MG63 (cell line): ENCODE results near the gene CFAP119. TPM values are rescaled to one million over a fixed set of nuclear protein-coding genes. Genes with fewer than 3 reads are reported as not detected.
A peak's percentile ranks its signal among the peaks of the same experiment; 100 is the strongest.
"Not testable (repeated sequence)": the region's sequence is repeated elsewhere in the genome, so short reads cannot be mapped to it uniquely, and the experiment has no call there.

Source experiments
- DNase-seq: peaks from one replicate; pipeline ENCODE4 v3.0.0-alpha.2; 2020
- H3K27me3 ChIP-seq: fragments of 250-450 bp; sonication (Bioruptor Pico); 2 replicates; pipeline ENCODE4 v1.5.1; 2020; ENCODE audit warnings: mild to moderate bottlenecking, moderate library complexity
- H3K36me3 ChIP-seq: fragments of 250-450 bp; sonication (Bioruptor Pico); 2 replicates; pipeline ENCODE4 v1.5.1; 2020; ENCODE audit warnings: mild to moderate bottlenecking, moderate library complexity
- H3K4me3 ChIP-seq: fragments of 250-450 bp; sonication (Bioruptor Pico); 2 replicates; pipeline ENCODE4 v1.5.1; 2020; ENCODE audit warnings: mild to moderate bottlenecking, moderate library complexity
- H3K9me3 ChIP-seq: fragments of 250-450 bp; sonication (Bioruptor Pico); 2 replicates; pipeline ENCODE4 v1.5.1; 2020; ENCODE audit warnings: mild to moderate bottlenecking, moderate library complexity
- total RNA-seq: library from RNA; depleted of rRNA; stranded (reverse); fragments of >200 nt; shearing (Covaris generic); gene quantifications from 2 replicates; pipeline ENCODE4 v1.2.3, GENCODE V29; 2014; ENCODE audit warnings: low replicate concordance; rRNA removed

CFAP119 gene
- 4.1 and 9.1 TPM in 2 replicates for total RNA-seq

GRCh38 chr16:30761928-30762902 lies at the start of gene CFAP119, which contains the start of gene RNF40:
Gene CFAP119, minus strand, starts transcription at chr16:30762062. Its CDS starts 314 bp downstream, at chr16:30761748.
Gene RNF40, plus strand, starts transcription at chr16:30762322. Its CDS starts 224 bp downstream, at chr16:30762546.
- peak; percentile 97 for DNase-seq
- Histone ChIP-seq H3K9me3 (no peaks in the 10 kb centered on the region), H3K36me3 (peaks cover 53% of the 10 kb centered on the region), H3K27me3 (no peaks in the 10 kb centered on the region), H3K4me3 (peak within 1 kb of the TSS; percentile 80)

GRCh38 chr16:30809675-30810074 lies 47.8 kb upstream of the CFAP119 start:
- not testable (repeated sequence) for H3K27me3 ChIP-seq, H3K36me3 ChIP-seq, DNase-seq, H3K4me3 ChIP-seq, H3K9me3 ChIP-seq

- not testable (repeated sequence) for DNase-seq, H3K27me3 ChIP-seq, H3K4me3 ChIP-seq, H3K9me3 ChIP-seq, H3K36me3 ChIP-seq
These were observed 47.1 kb upstream of the CFAP119 start for GRCh38 chr16:30808890-30809426.

DNA sequence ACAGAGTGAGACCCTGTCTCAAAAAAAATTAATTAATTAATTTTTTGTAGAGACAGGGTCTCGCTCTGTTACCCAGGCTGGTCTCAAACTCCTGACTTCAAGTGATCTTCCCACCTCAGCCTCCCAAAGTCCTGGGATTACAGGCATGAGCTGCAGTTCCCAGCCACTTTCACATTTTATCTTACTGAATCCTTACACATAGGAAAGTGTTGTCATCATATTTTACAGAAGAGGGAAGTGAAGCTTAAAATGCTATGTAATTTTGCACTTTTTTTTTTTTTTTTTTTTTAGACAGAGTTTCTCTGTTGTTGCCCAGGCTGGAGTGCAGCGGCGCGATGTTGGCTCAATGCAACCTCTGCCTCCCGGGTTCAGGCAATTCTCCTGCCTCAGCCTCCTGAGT lies 46.3 kb upstream of the CFAP119 start:
- Histone ChIP-seq H3K36me3 (no peaks in the 10 kb centered on the region), H3K4me3 (no peak overlapping the region), H3K27me3 (no peaks in the 10 kb centered on the region), H3K9me3 (no peaks in the 10 kb centered on the region)
- DNase-seq, result no peak

DNA sequence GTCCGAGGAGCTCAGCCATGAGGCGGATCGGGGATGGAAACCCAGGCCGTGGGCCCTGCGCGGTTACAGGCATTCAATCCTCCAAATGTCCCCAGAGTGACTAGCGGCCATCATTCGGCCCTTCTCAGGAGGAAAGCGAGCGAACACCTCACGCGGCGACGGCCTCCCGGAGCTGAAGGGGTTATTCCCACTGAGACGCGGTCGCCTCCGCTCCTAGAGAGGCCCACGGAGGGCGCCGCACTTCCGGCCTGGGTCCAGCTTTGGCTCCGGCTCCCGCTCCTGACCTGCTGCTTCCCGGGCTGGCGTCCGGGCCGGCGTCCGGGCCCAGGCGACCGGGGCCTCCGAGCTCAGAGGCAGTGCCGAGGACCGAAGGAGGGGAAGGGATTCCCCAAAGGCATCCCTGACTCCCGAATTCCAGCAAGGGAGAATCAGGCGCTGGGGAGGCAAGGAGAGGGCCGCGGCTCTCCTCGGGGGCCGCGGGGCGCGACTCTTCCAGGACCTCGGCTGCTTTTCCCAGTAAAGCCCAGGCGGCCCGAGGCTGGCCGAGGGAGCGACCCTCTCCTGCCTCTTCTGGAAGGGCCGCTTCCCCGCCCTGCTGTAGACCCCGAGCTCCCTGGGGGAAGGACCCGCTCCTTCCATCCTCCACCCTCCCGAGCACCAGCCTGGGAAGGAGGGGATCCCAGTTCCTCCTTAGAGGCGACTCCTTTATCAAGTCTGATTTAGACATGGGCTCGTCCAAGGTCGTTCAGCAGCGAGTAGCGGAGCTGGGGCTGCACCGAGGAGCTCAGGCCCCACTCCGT lies 43.7 kb upstream of the CFAP119 start:
- H3K27me3 ChIP-seq, result no peaks in the 10 kb centered on the region
- H3K36me3 ChIP-seq, result no peaks in the 10 kb centered on the region
- peak; percentile 91 for DNase-seq
- peak overlapping the region; percentile 72 for H3K4me3 ChIP-seq
- no peaks in the 10 kb centered on the region for H3K9me3 ChIP-seq

- Histone ChIP-seq H3K36me3 (no peaks in the 10 kb centered on the region), H3K27me3 (no peaks in the 10 kb centered on the region), H3K4me3 (peak overlapping the region; percentile 72), H3K9me3 (no peaks in the 10 kb centered on the region)
- peak; percentile 29 for DNase-seq
These were observed 43.2 kb upstream of the CFAP119 start for GRCh38 chr16:30805056-30805369.

GRCh38 chr16:30802936-30803335 lies 41.1 kb upstream of the CFAP119 start:
- Histone ChIP-seq H3K27me3 (no peaks in the 10 kb centered on the region), H3K36me3 (no peaks in the 10 kb centered on the region), H3K4me3 (no peak overlapping the region), H3K9me3 (no peaks in the 10 kb centered on the region)
- DNase-seq, result no peak

GRCh38 chr16:30797670-30798309 lies 35.9 kb upstream of the CFAP119 start:
- no peak for DNase-seq
- Histone ChIP-seq H3K4me3 (no peak overlapping the region), H3K36me3 (no peaks in the 10 kb centered on the region), H3K9me3 (no peaks in the 10 kb centered on the region), H3K27me3 (no peaks in the 10 kb centered on the region)

GRCh38 chr16:30794634-30795033 lies 32.8 kb upstream of the CFAP119 start:
- H3K27me3 ChIP-seq, result no peaks in the 10 kb centered on the region
- no peak overlapping the region for H3K4me3 ChIP-seq
- H3K9me3 ChIP-seq, result no peaks in the 10 kb centered on the region
- no peak for DNase-seq
- H3K36me3 ChIP-seq, result no peaks in the 10 kb centered on the region

- no peaks in the 10 kb centered on the region for H3K36me3 ChIP-seq
- H3K27me3 ChIP-seq, result no peaks in the 10 kb centered on the region
- DNase-seq, result no peak
- H3K4me3 ChIP-seq, result no peak overlapping the region
- no peaks in the 10 kb centered on the region for H3K9me3 ChIP-seq
These were observed 31.7 kb upstream of the CFAP119 start for GRCh38 chr16:30793508-30794069.

DNA sequence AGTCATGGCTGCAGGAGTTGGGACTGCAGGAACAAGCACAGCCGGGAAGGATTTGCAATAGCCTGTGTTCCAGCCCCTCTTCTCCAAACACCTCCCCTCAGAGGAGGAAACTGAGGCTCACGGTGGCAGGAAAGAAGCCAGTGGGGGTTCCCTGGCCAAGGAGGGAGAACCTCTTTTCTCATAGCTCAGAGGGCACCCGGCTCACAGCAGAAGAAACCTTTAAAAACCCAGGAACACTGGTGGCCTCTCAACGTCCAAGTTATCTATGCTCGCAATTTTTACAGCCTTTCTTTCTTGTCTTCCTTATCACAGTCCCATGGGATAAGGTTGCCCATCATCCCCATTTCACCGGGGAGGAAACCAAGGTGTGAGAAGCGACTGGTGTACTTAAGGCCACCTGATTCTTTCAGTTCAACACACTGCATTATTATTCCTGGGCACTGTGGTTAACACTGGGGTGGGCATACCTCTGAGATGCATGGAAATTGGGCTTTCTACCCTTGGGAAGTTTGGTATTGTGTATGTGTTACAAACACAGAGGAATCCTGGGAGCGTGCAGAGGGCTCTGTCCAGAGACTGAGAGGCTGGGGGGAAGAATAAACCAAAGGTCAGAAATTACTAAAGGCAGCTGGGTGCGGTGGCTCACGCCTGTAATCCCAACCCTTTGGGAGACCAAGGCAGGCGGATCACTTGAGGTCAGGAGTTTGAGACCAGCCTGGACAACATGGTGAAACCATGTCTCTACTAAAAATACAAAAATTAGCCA lies 25.9 kb upstream of the CFAP119 start:
- no peaks in the 10 kb centered on the region for H3K27me3 ChIP-seq
- DNase-seq, result no peak
- peaks cover 26% of the 10 kb centered on the region for H3K36me3 ChIP-seq
- peak overlapping the region; percentile 100 for H3K4me3 ChIP-seq
- no peaks in the 10 kb centered on the region for H3K9me3 ChIP-seq

DNA sequence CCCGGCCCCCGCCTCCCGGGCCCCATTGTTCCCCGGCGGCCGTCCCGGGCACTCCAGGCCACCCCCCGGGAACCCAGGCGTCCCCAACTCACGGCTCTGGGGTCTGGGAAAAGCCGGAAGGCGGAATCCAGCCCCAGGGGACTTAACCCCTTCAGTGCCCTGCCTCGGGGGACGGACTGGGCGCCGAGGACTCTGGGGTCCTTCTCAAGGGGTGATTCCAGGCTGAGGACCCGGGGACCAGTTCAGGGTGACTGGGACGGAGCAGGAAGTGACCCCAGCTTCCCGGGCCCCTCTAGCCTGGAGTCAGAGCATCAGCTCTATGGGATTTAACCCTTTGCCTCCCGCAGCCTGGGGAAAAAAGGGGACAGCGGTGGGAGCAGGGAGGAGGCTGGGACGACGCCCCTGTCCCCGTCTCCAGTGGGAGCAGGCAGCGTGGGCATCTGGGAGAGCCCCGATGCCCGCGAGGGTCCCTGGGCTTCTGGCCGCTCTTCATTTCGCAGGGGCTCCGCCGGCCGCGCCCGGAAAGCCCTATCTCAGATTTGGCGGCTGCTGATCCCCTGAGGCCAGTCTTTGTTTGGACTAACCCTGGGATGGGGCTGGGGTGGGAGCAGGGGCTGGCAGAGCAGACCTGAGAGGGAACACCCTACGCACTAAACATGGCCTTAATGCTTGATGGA lies 25.2 kb upstream of the CFAP119 start, which contains the start of gene ZNF629:
ZNF629 (minus strand) TSS at position 270 of the 677 bp plus-strand sequence. CDS start 2,723 bp downstream, outside the sequence.
- peak within 1 kb of the TSS; percentile 100 for H3K4me3 ChIP-seq
- no peaks in the 10 kb centered on the region for H3K27me3 ChIP-seq
- peaks cover 33% of the 10 kb centered on the region for H3K36me3 ChIP-seq
- no peaks in the 10 kb centered on the region for H3K9me3 ChIP-seq
- peak; percentile 72 for DNase-seq

GRCh38 chr16:30786115-30786935 lies 24.5 kb upstream of the CFAP119 start:
- H3K36me3 ChIP-seq, result peaks cover 41% of the 10 kb centered on the region
- DNase-seq, result peak; percentile 74
- no peaks in the 10 kb centered on the region for H3K27me3 ChIP-seq
- H3K9me3 ChIP-seq, result no peaks in the 10 kb centered on the region
- peak overlapping the region; percentile 100 for H3K4me3 ChIP-seq
